K562 (cell line): ENCODE measurements around the gene MPL. TPM values are rescaled to one million over a fixed set of nuclear protein-coding genes. Genes with fewer than 3 reads are reported as not detected.

Source experiments
- ARNT ChIP-seq, 2 experiments: fragments of 450-650 bp; IDR thresholded peaks; 2 replicates each; pipeline ENCODE4 v1.6.1; 2016; ENCODE audit warnings: mild to moderate bottlenecking in 1 of 2
- BRCA1 ChIP-seq, 2 experiments: fragments of 450-650 bp in 1 of 2; sonication (generic) in 1 of 2; formaldehyde crosslinking in 1 of 2; IDR thresholded peaks; 2 replicates each; pipeline versions ENCODE4 v1.5.0 to v1.6.1; 2017 to 2020; ENCODE audit warnings: mild to moderate bottlenecking in 1 of 2, missing genetic modification reagents in 1 of 2
- CBFA2T2 ChIP-seq: fragments of 450-650 bp; conservative IDR thresholded peaks from 2 replicates; pipeline ENCODE4 v1.6.1; 2017; ENCODE audit warnings: mild to moderate bottlenecking
- CBX1 ChIP-seq: sonication (generic); IDR thresholded peaks from 2 replicates; pipeline ENCODE4 v1.6.1; 2016; ENCODE audit warnings: antibody characterized with exemption, low read depth, mild to moderate bottlenecking
- CLOCK ChIP-seq: fragments of 250-450 bp; sonication (Bioruptor Pico); IDR thresholded peaks from 2 replicates; pipeline ENCODE4 v1.4.0; 2020; ENCODE audit warnings: mild to moderate bottlenecking, moderate library complexity, borderline replicate concordance
- CXXC5 ChIP-seq: fragments of 250-450 bp; sonication (Bioruptor Pico); IDR thresholded peaks from 2 replicates; pipeline ENCODE4 v1.8.0; 2022; ENCODE audit warnings: inconsistent platforms, mild to moderate bottlenecking, moderate library complexity
- DPF2 ChIP-seq: fragments of 450-650 bp; IDR thresholded peaks from 2 replicates; pipeline ENCODE4 v1.6.1; 2016
- EHMT2 ChIP-seq: fragments of 450-650 bp; IDR thresholded peaks from 2 replicates; pipeline ENCODE4 v1.6.1; 2018; ENCODE audit warnings: antibody characterized with exemption
- ESRRA ChIP-seq: fragments of 450-650 bp; IDR thresholded peaks from 2 replicates; pipeline ENCODE4 v1.6.1; 2014; ENCODE audit warnings: low read depth, mild to moderate bottlenecking, moderate library complexity, borderline replicate concordance
- FOXP1 ChIP-seq: sonication (generic); formaldehyde crosslinking; IDR thresholded peaks from 2 replicates; pipeline ENCODE4 v1.8.0; 2022; ENCODE audit warnings: mild to moderate bottlenecking, missing genetic modification reagents
- HBP1 ChIP-seq: fragments of 450-650 bp; formaldehyde crosslinking; IDR thresholded peaks from 2 replicates; pipeline ENCODE4 v1.4.0; 2022; ENCODE audit warnings: missing genetic modification characterization
- HOXB6 ChIP-seq: fragments of 250-450 bp; sonication (Bioruptor Pico); IDR thresholded peaks from 2 replicates; pipeline ENCODE4 v1.5.1; 2022; ENCODE audit warnings: mild to moderate bottlenecking, borderline replicate concordance
- KDM5B ChIP-seq: fragments of 200-600 bp; sonication (generic); IDR thresholded peaks from 2 replicates; pipeline ENCODE4 v1.6.1; 2012; ENCODE audit warnings: low read depth, mild to moderate bottlenecking, moderate library complexity, low read length, control low read depth, inconsistent platforms; ENCODE audit not compliant: insufficient replicate concordance
- NRF1 ChIP-seq, 2 experiments: fragments of 450-650 bp; IDR thresholded peaks in 1 of 2; conservative IDR thresholded peaks in 1 of 2; 2 replicates each; pipeline ENCODE4 v1.6.1; 2014; ENCODE audit warnings: mild to moderate bottlenecking in 2 of 2
- PHF8 ChIP-seq: fragments of 200-600 bp; sonication (generic); IDR thresholded peaks from 2 replicates; pipeline ENCODE4 v1.6.1; 2012; ENCODE audit warnings: mixed run types, mild to moderate bottlenecking, inconsistent platforms, low read length, moderate library complexity, borderline replicate concordance
- POLR2A ChIP-seq: fragments of 450-650 bp; conservative IDR thresholded peaks from 2 replicates; pipeline ENCODE4 v1.6.1; 2016
- RAD21 ChIP-seq, 2 experiments: fragments of 250-450 bp in 1 of 2; fragments of 450-650 bp in 1 of 2; sonication (Bioruptor Pico) in 1 of 2; formaldehyde crosslinking in 1 of 2; IDR thresholded peaks in 1 of 2; conservative IDR thresholded peaks in 1 of 2; 2 replicates each; pipeline versions ENCODE4 v1.4.0 to v1.8.0; 2020 to 2022; ENCODE audit warnings: mild to moderate bottlenecking in 2 of 2, moderate library complexity in 1 of 2
- RBFOX2 ChIP-seq: fragments of 200-400 bp; formaldehyde crosslinking; IDR thresholded peaks from 2 replicates; pipeline ENCODE4 v1.6.1; 2017; ENCODE audit warnings: low read depth, mild to moderate bottlenecking, low read length, moderate library complexity
- RFX1 ChIP-seq: fragments of 450-650 bp; IDR thresholded peaks from 2 replicates; pipeline ENCODE4 v1.6.1; 2016; ENCODE audit warnings: mild to moderate bottlenecking, moderate library complexity
- SMARCA4 ChIP-seq: fragments of 450-650 bp; IDR thresholded peaks from 2 replicates; pipeline ENCODE4 v1.6.1; 2016
- SMARCE1 ChIP-seq: fragments of 450-650 bp; IDR thresholded peaks from 2 replicates; pipeline ENCODE4 v1.7.1; 2016; ENCODE audit warnings: mild to moderate bottlenecking
- SOX6 ChIP-seq: fragments of 450-650 bp; IDR thresholded peaks from 2 replicates; pipeline ENCODE4 v1.6.1; 2014; ENCODE audit warnings: mild to moderate bottlenecking
- STAG1 ChIP-seq: sonication (generic); formaldehyde crosslinking; IDR thresholded peaks from 2 replicates; pipeline ENCODE4 v1.5.0; 2020; ENCODE audit warnings: missing genetic modification reagents, borderline replicate concordance
- SUPT5H ChIP-seq: fragments of 450-650 bp; IDR thresholded peaks from 2 replicates; pipeline ENCODE4 v1.6.1; 2016
- TARDBP ChIP-seq: fragments of 450-650 bp; IDR thresholded peaks from 2 replicates; pipeline ENCODE4 v1.6.1; 2016
- TCF3 ChIP-seq: sonication (generic); formaldehyde crosslinking; IDR thresholded peaks from 2 replicates; pipeline ENCODE4 v1.4.0; 2020; ENCODE audit warnings: mild to moderate bottlenecking, missing genetic modification reagents
- ZNF316 ChIP-seq: fragments of 450-650 bp; IDR thresholded peaks from 2 replicates; pipeline ENCODE4 v1.6.1; 2016
- polyA plus RNA-seq, 8 experiments: library from polyadenylated mRNA; depleted of rRNA in 4 of 8; stranded (reverse) in 5 of 8; unstranded in 3 of 8; fragments of >200 nt; fragmentation: Nextera tagmentation in 2 of 8; fragmentation: Illumina TruSeq in 1 of 8; extraction: Ambion mirVana in 2 of 8; extraction: Trizol in 1 of 8; gene quantifications; 2 replicates each; pipeline versions ENCODE4 v1.2.1 to v1.2.3, GENCODE V29; 2011 to 2014; ENCODE audit warnings: inconsistent platforms in 1 of 8, missing spikeins in 1 of 8
- total RNA-seq, 7 experiments: library from RNA; depleted of rRNA in 6 of 7; stranded (reverse); fragments of >200 nt in 6 of 7; fragmentation: Illumina TruSeq in 2 of 7; extraction: Trizol in 2 of 7; gene quantifications; 2 replicates each; pipeline versions ENCODE4 v1.2.1 to v1.2.3, GENCODE V29; 2011 to 2021; ENCODE audit warnings: low replicate concordance in 1 of 7

The MPL gene
- total and polyA plus RNA-seq, 9 of the 15 experiments (the other 6 are each of a cell fraction or from before 2014, with no cell fraction given): not detected

GRCh38 chr1:43329995-43330751 is 7.4 kb upstream of the MPL start (continued):
- 0 out of 2 replicates have a peak, but pooled peaks have one; percentile 38 for TF ChIP-seq HBP1
- peak; percentile 53 to 61 for TF ChIP-seq NRF1 (conservative IDR thresholded peaks at IDR 0.05 in 1 of 2, IDR thresholded peaks at IDR 0.05 in 1 of 2)
- TF ChIP-seq STAG1 (CRISPR knock-in tag): no peak
- 0 out of 2 replicates have a peak, but pooled peaks have one; percentile 22 for TF ChIP-seq FOXP1 (CRISPR knock-in tag)
- TF ChIP-seq EHMT2: 0 out of 2 replicates have a peak, but pooled peaks have one; percentile 47
- TF ChIP-seq TARDBP: peak; percentile 74; the same call in 1 of the 2 replicates
- peak; percentile 36 for TF ChIP-seq CXXC5 (CRISPR knock-in tag)
- peak; percentile 90 for TF ChIP-seq SMARCA4
- peak; percentile 90 for TF ChIP-seq SMARCE1
- TF ChIP-seq RBFOX2: peak; percentile 74
- peak; percentile 71 for TF ChIP-seq SUPT5H
- TF ChIP-seq SOX6: peak; percentile 65; the same call in 1 of the 2 replicates
- TF ChIP-seq RAD21 (CRISPR knock-in tag; conservative IDR thresholded peaks at IDR 0.05 in 1 of 2, IDR thresholded peaks at IDR 0.05 in 1 of 2): no peak
- TF ChIP-seq ARNT (IDR thresholded peaks at IDR 0.05): 0 out of 4 replicates have a peak, but pooled peaks of 1 of the 2 experiments have one; percentile 14
- no peak for TF ChIP-seq CLOCK
- peak; percentile 90; the same call in 1 of the 2 replicates for TF ChIP-seq CBX1
- TF ChIP-seq POLR2A: peak; percentile 75
- no peak for TF ChIP-seq BRCA1 (IDR thresholded peaks at IDR 0.05)
- no peak for TF ChIP-seq BRCA1 (CRISPR knock-in tag; IDR thresholded peaks at IDR 0.05)
- peak; percentile 50 for TF ChIP-seq KDM5B
- TF ChIP-seq ESRRA: peak; percentile 35; the same call in 1 of the 2 replicates
- TF ChIP-seq TCF3 (CRISPR knock-in tag): peak; percentile 47; the same call in 1 of the 2 replicates
- peak; percentile 60 for TF ChIP-seq ZNF316
- peak; percentile 44; the same call in 1 of the 2 replicates for TF ChIP-seq PHF8
- no peak for TF ChIP-seq RFX1
- peak; percentile 27; the same call in 1 of the 2 replicates for TF ChIP-seq CBFA2T2
- TF ChIP-seq HOXB6 (CRISPR knock-in tag): no peak
- TF ChIP-seq DPF2: peak; percentile 92
